Adrenal gland (tissue), 5 donors: Measurements from ENCODE around the gene PKNOX2.

Source experiments
- CTCF ChIP-seq, 6 experiments: fragments of 450-650 bp in 4 of 6; fragments of 200-600 bp in 2 of 6; sonication (generic) in 1 of 6; IDR thresholded peaks; 1 replicate in 5 of 6; 2 replicates in 1 of 6; pipeline versions ENCODE4 v1.5.1 to v1.8.0; 2016 to 2021; ENCODE audit warnings: antibody characterized with exemption in 6 of 6, mild to moderate bottlenecking in 2 of 6, moderate library complexity in 1 of 6
- POLR2A ChIP-seq, 2 donors: fragments of 450-650 bp; IDR thresholded peaks; one replicate each; pipeline ENCODE4 v1.6.1; 2017; ENCODE audit warnings: antibody characterized with exemption in 2 of 2, mild to moderate bottlenecking in 2 of 2, moderate library complexity in 1 of 2
- donor health status: DM: no; HTN: no; CAD: no.

DNA sequence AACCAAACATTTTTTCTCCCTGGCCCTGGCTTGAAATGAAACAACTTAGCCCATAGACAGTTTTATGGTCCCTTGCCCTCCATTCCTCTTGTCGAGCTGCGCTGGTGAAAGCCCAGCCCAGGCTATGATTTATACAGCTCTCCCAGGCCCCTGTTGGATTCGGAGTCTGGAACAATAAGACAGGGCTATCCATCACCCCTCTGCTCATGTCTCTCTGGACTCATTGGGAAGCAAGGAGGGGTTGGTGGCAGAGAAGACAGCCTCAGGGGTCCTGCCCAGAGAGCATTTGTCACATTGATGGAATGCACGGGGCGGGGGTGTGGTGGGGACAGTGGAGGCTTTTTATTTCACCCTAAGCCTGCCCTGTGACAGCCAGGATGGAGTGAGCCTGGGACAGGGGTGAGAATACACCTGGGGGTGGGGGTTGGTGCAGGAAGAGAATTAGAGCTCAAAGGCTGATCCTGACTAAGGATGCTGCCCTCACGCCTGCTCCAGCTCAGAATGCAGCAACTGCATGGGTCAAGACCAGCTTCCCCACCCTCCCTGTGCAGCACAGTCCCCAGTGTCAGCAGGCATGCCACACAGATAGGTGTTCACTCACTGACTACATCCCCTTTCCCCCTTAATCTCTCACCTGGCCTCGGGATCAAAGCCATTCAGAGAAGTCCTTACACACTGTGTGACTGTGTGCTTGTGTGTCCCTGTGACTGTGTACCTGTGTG, 10.0 kb upstream of the PKNOX2 start:
- TF ChIP-seq CTCF (IDR thresholded peaks at IDR 0.05): no peak
- TF ChIP-seq POLR2A (IDR thresholded peaks at IDR 0.05): no peak
